SK-N-SH treated with all-trans-retinoic acid at 6 μM for 48 hours (cell line): Measurements from ENCODE around the gene EXOC3.
"Not testable (repeated sequence)": the region's sequence is repeated elsewhere in the genome, so short reads cannot be mapped to it uniquely, and the experiment has no call there.

Experiments
- ATAC-seq: fragments of 200-7000 bp; cut with Tn5 transposase; 3 replicates; pipeline ENCODE4 v1.9.1; 2020; ENCODE audit warnings: mild to moderate bottlenecking, moderate library complexity
- ARNTL ChIP-seq: fragments of 450-650 bp; formaldehyde crosslinking; IDR thresholded peaks from 2 replicates; pipeline ENCODE4 v1.5.0; 2020; ENCODE audit warnings: low read depth, mild to moderate bottlenecking, moderate library complexity, borderline replicate concordance
- BACH2 ChIP-seq: fragments of 250-450 bp; sonication (Bioruptor Pico); IDR thresholded peaks from 2 replicates; pipeline ENCODE4 v1.9.0; 2021; ENCODE audit warnings: mild to moderate bottlenecking, borderline replicate concordance
- ESRRG ChIP-seq: fragments of 250-450 bp; sonication (Bioruptor Pico); IDR thresholded peaks from 2 replicates; pipeline ENCODE4 v1.6.1; 2021; ENCODE audit warnings: mild to moderate bottlenecking
- GLIS3 ChIP-seq: fragments of 250-450 bp; sonication (Bioruptor Pico); IDR thresholded peaks from 2 replicates; pipeline ENCODE4 v1.5.0; 2020; ENCODE audit warnings: mild to moderate bottlenecking, moderate library complexity
- ISL1 ChIP-seq: fragments of 250-450 bp; sonication (Bioruptor Pico); IDR thresholded peaks from 2 replicates; pipeline ENCODE4 v2.1.2; 2022; ENCODE audit warnings: mild to moderate bottlenecking, moderate library complexity
- OSR1 ChIP-seq: fragments of 250-450 bp; sonication (Bioruptor Pico); IDR thresholded peaks from 2 replicates; pipeline ENCODE4 v1.8.0; 2022; ENCODE audit warnings: moderate library complexity, mild to moderate bottlenecking, inconsistent platforms
- POU6F1 ChIP-seq: fragments of 250-450 bp; sonication (Bioruptor Pico); IDR thresholded peaks from 2 replicates; pipeline ENCODE4 v1.8.0; 2021; ENCODE audit warnings: low read depth, mild to moderate bottlenecking, moderate library complexity, borderline replicate concordance
- PPARA ChIP-seq: fragments of 250-450 bp; sonication (Bioruptor Pico); IDR thresholded peaks from 2 replicates; pipeline ENCODE4 v1.5.0; 2020; ENCODE audit warnings: mild to moderate bottlenecking, borderline replicate concordance
- RARB ChIP-seq: fragments of 250-450 bp; sonication (Bioruptor Pico); IDR thresholded peaks from 2 replicates; pipeline ENCODE4 v1.8.0; 2021; ENCODE audit warnings: mild to moderate bottlenecking, moderate library complexity
- SNAI2 ChIP-seq: fragments of 250-450 bp; sonication (Bioruptor Pico); IDR thresholded peaks from 2 replicates; pipeline ENCODE4 v1.5.0; 2020; ENCODE audit warnings: mild to moderate bottlenecking, moderate library complexity
- TCF4 ChIP-seq: fragments of 250-450 bp; sonication (Bioruptor Pico); IDR thresholded peaks from 2 replicates; pipeline ENCODE4 v1.8.0; 2021; ENCODE audit warnings: mild to moderate bottlenecking, moderate library complexity, borderline replicate concordance
- TOX ChIP-seq: fragments of 250-450 bp; sonication (Bioruptor Pico); IDR thresholded peaks from 2 replicates; pipeline ENCODE4 v1.8.0; 2021; ENCODE audit warnings: mild to moderate bottlenecking, moderate library complexity, borderline replicate concordance
- ZC3H10 ChIP-seq: fragments of 250-450 bp; sonication (Bioruptor Pico); IDR thresholded peaks from 2 replicates; pipeline ENCODE4 v1.5.1; 2021; ENCODE audit warnings: mild to moderate bottlenecking, moderate library complexity
- ZNF565 ChIP-seq: fragments of 450-650 bp; formaldehyde crosslinking; conservative IDR thresholded peaks from 2 replicates; pipeline ENCODE4 v1.5.0; 2020; ENCODE audit warnings: low read depth, mild to moderate bottlenecking, moderate library complexity
- ZNF70 ChIP-seq: fragments of 450-650 bp; formaldehyde crosslinking; IDR thresholded peaks from 2 replicates; pipeline ENCODE4 v1.5.0; 2020; ENCODE audit warnings: mild to moderate bottlenecking, moderate library complexity
- ZNF8 ChIP-seq: fragments of 450-650 bp; formaldehyde crosslinking; IDR thresholded peaks from 2 replicates; pipeline ENCODE4 v1.5.0; 2020; ENCODE audit warnings: mild to moderate bottlenecking, moderate library complexity
- TF ChIP-seq, protein P1 (sequence below): fragments of 250-450 bp; sonication (Bioruptor Pico); IDR thresholded peaks from 2 replicates; pipeline ENCODE4 v1.5.0; 2020; ENCODE audit warnings: mild to moderate bottlenecking, moderate library complexity
- TF ChIP-seq, protein P2 (sequence below): fragments of 250-450 bp; sonication (Bioruptor Pico); IDR thresholded peaks from 2 replicates; pipeline ENCODE4 v1.5.1; 2021; ENCODE audit warnings: mild to moderate bottlenecking, moderate library complexity
- TF ChIP-seq, protein P3 (sequence below): fragments of 250-450 bp; sonication (Bioruptor Pico); IDR thresholded peaks from 2 replicates; pipeline ENCODE4 v1.5.1; 2020; ENCODE audit warnings: low read depth, mild to moderate bottlenecking, moderate library complexity

The EXOC3 gene

GRCh38 chr5:485946-486491, 43.0 kb downstream of the EXOC3 start (continued):
- TF ChIP-seq, protein P1, sequence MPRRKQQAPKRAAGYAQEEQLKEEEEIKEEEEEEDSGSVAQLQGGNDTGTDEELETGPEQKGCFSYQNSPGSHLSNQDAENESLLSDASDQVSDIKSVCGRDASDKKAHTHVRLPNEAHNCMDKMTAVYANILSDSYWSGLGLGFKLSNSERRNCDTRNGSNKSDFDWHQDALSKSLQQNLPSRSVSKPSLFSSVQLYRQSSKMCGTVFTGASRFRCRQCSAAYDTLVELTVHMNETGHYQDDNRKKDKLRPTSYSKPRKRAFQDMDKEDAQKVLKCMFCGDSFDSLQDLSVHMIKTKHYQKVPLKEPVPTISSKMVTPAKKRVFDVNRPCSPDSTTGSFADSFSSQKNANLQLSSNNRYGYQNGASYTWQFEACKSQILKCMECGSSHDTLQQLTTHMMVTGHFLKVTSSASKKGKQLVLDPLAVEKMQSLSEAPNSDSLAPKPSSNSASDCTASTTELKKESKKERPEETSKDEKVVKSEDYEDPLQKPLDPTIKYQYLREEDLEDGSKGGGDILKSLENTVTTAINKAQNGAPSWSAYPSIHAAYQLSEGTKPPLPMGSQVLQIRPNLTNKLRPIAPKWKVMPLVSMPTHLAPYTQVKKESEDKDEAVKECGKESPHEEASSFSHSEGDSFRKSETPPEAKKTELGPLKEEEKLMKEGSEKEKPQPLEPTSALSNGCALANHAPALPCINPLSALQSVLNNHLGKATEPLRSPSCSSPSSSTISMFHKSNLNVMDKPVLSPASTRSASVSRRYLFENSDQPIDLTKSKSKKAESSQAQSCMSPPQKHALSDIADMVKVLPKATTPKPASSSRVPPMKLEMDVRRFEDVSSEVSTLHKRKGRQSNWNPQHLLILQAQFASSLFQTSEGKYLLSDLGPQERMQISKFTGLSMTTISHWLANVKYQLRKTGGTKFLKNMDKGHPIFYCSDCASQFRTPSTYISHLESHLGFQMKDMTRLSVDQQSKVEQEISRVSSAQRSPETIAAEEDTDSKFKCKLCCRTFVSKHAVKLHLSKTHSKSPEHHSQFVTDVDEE = no peak
- TF ChIP-seq POU6F1 (CRISPR knock-in tag) (no peak), ZNF565 (CRISPR knock-in tag) (no peak), ESRRG (CRISPR knock-in tag) (no peak), SNAI2 (CRISPR knock-in tag) (no peak), ZC3H10 (CRISPR knock-in tag) (no peak)
- TF ChIP-seq, all 23 proteins: peak for 0

GRCh38 chr5:486597-486996, 43.6 kb downstream of the EXOC3 start:
- not testable (repeated sequence) for ATAC-seq

DNA sequence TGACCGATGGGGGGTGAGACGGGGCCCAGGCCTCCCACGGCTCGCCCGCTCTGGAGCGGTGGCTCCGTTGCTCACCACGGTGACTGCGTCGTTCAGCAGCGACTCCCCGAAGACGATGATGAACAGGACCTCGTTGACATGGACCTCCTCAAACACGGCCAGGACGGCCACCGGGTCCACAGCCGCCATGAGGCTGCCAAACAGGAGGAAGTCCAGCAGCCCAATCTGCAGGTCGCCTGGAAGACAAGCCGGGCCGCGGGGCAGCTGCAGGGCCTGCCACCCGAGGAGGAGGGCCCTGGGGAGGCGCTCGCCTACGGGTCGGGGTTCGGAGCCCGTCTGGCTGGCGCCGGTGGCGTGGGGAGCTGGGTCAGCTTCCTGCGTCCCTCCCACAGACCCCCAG, 45.3 kb downstream of the EXOC3 start:
- ATAC-seq = no peak
- TF ChIP-seq, protein P2, sequence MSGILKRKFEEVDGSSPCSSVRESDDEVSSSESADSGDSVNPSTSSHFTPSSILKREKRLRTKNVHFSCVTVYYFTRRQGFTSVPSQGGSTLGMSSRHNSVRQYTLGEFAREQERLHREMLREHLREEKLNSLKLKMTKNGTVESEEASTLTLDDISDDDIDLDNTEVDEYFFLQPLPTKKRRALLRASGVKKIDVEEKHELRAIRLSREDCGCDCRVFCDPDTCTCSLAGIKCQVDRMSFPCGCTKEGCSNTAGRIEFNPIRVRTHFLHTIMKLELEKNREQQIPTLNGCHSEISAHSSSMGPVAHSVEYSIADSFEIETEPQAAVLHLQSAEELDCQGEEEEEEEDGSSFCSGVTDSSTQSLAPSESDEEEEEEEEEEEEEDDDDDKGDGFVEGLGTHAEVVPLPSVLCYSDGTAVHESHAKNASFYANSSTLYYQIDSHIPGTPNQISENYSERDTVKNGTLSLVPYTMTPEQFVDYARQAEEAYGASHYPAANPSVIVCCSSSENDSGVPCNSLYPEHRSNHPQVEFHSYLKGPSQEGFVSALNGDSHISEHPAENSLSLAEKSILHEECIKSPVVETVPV = no peak
- no peak for TF ChIP-seq BACH2 (CRISPR knock-in tag)
- TF ChIP-seq SNAI2 (CRISPR knock-in tag) = no peak
- TF ChIP-seq ESRRG (CRISPR knock-in tag) = no peak
- TF ChIP-seq, protein P1 = no peak
- TF ChIP-seq ARNTL = no peak
- TF ChIP-seq, protein P3, sequence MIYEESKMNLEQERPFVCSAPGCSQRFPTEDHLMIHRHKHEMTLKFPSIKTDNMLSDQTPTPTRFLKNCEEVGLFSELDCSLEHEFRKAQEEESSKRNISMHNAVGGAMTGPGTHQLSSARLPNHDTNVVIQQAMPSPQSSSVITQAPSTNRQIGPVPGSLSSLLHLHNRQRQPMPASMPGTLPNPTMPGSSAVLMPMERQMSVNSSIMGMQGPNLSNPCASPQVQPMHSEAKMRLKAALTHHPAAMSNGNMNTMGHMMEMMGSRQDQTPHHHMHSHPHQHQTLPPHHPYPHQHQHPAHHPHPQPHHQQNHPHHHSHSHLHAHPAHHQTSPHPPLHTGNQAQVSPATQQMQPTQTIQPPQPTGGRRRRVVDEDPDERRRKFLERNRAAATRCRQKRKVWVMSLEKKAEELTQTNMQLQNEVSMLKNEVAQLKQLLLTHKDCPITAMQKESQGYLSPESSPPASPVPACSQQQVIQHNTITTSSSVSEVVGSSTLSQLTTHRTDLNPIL = no peak
- TF ChIP-seq TCF4 = no peak
- no peak for TF ChIP-seq PPARA (CRISPR knock-in tag)
- TF ChIP-seq ZNF70 (CRISPR knock-in tag) = no peak
- no peak for TF ChIP-seq TOX
- no peak for TF ChIP-seq RARB (CRISPR knock-in tag)
- TF ChIP-seq ISL1 (CRISPR knock-in tag) = no peak
- TF ChIP-seq ZNF565 (CRISPR knock-in tag) = no peak
- TF ChIP-seq GLIS3 = no peak
- no peak for TF ChIP-seq OSR1 (CRISPR knock-in tag)
- TF ChIP-seq ZNF8 (CRISPR knock-in tag) = no peak
- no peak for TF ChIP-seq ZC3H10 (CRISPR knock-in tag)
